GM20000 (cell line): ENCODE data around the gene TMEFF1.

ENCODE experiments used
- DNase-seq: peaks from one replicate; pipeline ENCODE4 v3.0.0; 2012; ENCODE audit warnings: low spot score
- CTCF ChIP-seq: IDR thresholded peaks from 2 replicates; pipeline ENCODE4 v1.5.1; 2012; ENCODE audit warnings: mild to moderate bottlenecking, control low read depth; ENCODE audit errors: extremely low read depth, missing control alignments

TMEFF1 gene, protein sequence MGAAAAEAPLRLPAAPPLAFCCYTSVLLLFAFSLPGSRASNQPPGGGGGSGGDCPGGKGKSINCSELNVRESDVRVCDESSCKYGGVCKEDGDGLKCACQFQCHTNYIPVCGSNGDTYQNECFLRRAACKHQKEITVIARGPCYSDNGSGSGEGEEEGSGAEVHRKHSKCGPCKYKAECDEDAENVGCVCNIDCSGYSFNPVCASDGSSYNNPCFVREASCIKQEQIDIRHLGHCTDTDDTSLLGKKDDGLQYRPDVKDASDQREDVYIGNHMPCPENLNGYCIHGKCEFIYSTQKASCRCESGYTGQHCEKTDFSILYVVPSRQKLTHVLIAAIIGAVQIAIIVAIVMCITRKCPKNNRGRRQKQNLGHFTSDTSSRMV

GRCh38 chr9:100472788-100473275, at the start of gene TMEFF1:
TSS of gene TMEFF1 (plus strand) at chr9:100473149. CDS start at chr9:100473545, 396 bp downstream.
- peak; percentile 83 for DNase-seq
- no peak for TF ChIP-seq CTCF

DNA sequence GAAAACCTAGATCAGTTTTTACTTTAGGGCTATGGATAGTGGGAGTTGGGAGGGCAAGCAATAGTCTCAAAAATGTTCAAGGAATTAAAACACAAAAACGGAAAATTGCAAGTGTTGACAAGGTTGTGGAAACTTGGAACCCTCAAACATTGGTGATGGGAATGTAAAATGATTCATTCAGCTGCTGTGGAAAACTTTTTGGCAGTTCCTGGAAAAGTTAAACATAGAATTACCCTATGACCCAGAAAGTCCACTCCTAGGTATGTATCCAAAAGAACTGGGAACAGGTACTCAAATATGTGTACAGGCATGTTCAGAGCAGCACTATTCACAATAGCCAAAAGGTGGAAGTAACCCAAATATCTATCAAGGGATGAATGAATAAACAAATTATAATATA, 47.2 kb upstream of the TMEFF1 start:
- no peak for TF ChIP-seq CTCF
- no peak for DNase-seq

DNA sequence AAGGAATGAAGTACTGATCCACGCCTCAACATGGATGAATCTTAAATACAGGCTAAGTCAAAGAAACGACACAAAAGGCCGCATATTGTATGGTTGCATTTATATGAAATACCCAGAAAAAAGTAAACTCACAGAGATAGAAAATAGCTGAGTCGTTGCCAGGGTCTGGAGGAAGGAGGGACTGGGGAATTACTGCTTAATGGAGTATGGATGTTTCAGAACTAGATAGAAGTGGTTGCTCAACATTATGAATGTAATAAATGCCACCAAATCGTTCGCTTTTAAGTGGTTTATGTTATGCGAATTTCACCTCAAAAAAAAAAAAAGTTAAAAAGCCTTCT, 46.8 kb upstream of the TMEFF1 start:
- DNase-seq: no peak
- TF ChIP-seq CTCF: no peak

DNA sequence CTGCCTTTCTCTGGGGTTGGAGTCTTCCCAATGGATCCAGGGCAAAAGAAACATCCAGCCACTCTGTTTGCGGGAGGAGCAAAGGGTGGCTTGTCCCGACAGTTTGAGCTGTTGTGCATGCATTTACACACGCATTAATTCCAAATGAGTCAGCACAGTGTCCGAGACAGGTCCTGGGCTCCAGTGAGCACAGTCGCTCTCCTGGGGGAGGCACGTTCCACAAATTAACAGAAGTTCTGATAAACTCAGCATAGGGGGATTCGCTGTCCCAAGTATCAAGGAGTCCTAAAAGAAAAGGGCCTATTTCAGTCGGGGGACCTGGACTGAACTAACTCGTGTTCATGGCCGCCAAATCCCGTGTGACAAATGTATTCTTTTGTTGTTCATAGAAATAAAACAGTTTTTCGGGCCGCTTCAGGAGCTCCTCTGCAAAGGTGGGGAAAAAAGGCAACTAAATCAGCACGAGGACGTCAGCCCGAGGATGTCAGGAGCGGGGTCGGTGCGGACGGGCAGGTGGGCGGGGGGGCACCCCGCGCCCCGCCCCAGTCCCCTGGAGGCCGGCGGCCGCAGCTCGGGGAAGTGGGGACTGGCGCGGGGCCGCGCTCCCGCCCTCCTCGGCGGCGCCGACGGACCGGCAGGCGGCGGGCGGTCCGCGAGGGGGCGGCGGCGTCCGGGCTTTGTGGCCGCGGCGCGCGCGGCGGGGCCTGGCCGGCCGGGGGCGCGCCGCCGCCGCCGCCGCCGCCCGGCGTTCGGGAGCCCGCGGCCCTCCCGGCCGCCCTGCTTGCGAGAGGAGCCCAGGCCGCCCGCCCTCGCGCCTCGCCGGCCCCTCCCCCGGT, 46.2 kb upstream of the TMEFF1 start, which contains the start of gene MSANTD3:
TSS of gene MSANTD3 (plus strand) at position 614 of the 836 bp plus-strand sequence. CDS start 14,796 bp downstream, outside the sequence.
- no peak for TF ChIP-seq CTCF
- DNase-seq: peak; percentile 93

DNA sequence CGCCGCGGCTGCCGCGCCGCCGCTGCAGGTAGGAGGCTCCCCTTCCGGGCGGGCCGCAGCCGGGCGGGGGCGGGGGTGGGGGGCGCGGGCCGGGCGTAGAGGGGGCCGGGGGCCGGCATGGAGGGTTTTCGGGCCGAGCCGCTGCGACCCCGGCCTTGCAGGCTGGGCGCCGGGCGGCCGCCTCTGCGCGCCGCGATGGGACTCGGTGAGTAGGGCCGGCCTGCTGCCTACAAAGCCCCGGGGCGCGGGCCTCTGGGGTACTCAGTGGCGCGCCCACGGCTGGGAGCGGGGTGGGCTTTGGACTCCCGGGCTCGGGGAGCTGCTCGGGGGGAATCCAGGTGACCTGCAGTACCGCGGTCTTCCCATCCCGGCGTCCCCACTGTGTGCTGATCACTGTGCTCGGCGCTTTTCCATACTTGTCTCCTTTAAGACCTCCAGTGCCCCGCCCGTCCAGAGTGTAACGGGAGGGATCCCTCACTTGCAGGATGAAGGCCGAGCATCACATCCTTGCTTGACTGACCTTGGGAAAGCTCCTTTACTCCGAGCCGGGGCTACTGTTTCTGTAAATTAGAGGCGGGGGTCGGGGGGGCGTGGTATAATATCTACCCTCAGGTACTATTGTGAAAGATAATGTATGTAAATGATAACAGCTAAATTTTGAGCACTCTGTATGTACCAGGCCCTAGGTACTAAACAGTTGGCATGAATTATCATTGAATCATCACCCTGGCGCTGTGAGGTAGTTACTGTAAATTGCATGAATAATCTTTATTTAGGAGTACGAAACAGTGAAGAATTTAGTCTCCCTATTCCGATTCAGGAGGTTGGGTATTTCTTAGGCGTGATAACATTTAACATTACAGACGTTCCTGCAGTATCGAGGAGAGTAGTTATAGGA, 45.3 kb upstream of the TMEFF1 start:
- no peak for TF ChIP-seq CTCF
- DNase-seq: no peak

- DNase-seq: no peak
- TF ChIP-seq CTCF: no peak
These were observed 43.9 kb upstream of the TMEFF1 start for GRCh38 chr9:100428871-100429654.
